Dedifferentiated amniotic fluid mesenchymal stem cell (primary cell): ENCODE data around the gene MRGPRF.

Experiments
- DNase-seq: peaks from one replicate; pipeline ENCODE4 v3.0.0-alpha.2; 2016; ENCODE audit errors: extremely low spot score

MRGPRF gene

DNA sequence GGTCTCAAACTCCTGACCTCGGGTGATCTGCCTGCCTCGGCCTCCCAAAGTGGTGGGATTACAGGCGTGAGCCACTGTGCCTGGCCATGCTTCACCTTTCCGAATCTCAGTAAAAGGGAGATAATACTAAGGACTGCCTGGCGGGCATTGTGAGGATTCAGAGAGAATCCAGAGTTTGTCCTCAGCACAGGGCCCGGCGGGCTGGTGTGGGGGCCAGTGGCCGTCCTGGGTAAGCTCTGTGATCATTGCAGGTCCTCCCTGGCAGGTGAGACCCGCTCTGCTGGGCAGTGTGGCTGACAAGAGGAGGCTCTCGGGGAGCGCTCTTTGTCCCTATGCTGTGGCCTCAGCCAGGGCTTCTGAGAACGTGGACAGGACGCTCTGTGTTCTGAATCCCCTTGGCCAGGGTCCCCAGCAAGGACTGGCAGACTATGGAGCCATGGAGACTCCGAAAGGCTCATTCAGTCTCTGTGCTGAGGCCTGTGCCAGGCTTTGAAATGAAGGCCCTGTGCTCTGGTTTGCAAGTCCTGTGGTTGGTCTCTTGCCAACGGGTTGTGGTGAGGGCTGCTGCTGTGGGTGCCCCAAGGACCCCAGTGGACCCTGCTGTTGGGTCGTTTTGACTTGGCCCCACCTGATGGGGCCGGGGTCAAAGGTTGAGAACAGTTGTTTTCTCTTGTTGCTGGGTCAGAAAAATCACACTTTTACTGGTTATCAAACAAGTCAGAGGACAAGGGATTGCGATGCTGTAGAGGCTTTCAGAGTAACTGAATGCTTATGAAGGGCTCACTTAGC lies 37.7 kb upstream of the MRGPRF start:
- DNase-seq: no peak

DNA sequence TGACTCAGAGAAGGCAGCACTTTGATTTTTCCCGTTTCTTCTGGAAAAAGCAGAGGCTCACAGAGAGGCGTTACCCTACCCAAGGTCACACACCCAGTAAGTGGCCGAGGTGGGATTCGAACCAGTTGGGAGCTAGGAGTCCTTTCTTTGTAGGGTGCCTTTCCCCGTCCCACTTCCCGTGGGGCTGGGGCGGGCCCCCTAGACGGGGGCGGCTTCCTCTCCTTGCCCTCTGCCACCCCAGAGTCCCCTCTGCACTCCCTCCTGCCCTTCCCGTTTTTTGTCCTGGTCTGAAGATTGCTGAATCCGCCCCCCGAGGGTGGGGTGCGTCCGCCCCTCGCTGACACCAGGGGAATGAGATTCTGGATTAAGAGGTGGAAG lies 36.4 kb upstream of the MRGPRF start:
- no peak for DNase-seq

DNA sequence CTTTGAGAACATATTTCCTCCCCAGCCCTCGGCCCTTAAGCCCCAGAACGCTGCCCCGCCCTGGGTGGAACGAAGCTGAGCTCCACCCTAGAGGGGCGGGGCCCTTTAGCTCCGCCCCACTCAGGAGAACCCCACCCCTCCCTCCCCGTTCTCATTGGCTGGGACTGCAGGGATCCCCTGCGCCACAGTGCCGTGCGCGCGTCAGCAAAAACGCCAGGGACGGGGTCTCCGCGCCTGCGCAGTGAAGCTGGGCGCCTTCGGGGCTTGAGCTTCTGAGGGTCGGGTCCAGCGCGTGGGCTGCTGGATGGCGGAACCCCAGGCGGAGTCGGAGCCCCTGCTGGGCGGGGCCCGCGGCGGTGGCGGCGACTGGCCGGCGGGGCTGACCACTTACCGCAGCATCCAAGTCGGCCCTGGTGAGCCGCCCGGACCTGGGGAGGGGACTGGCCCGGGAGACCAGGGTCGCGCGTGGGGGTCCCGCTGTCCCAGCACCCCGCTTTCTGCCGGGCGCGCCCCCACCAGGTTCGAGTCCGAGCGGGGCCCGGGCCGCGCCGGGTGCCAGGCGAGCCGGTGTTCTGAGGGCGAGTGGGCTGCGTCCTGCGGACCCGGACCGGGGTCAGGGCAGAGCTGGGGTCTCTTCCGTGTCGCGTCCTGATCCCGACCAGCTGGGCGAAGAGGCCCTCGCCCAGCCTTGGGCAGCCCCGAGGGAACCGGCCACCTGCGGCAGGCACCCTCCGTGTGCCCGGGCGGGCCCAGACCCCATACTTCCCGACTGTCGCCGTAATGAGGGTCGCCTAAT lies 35.8 kb upstream of the MRGPRF start, which contains the start of gene TPCN2:
TSS of gene TPCN2 (plus strand) at position 239 of the 796 bp plus-strand sequence. CDS start at position 305, 66 bp downstream.
- peak; percentile 91 for DNase-seq

DNA sequence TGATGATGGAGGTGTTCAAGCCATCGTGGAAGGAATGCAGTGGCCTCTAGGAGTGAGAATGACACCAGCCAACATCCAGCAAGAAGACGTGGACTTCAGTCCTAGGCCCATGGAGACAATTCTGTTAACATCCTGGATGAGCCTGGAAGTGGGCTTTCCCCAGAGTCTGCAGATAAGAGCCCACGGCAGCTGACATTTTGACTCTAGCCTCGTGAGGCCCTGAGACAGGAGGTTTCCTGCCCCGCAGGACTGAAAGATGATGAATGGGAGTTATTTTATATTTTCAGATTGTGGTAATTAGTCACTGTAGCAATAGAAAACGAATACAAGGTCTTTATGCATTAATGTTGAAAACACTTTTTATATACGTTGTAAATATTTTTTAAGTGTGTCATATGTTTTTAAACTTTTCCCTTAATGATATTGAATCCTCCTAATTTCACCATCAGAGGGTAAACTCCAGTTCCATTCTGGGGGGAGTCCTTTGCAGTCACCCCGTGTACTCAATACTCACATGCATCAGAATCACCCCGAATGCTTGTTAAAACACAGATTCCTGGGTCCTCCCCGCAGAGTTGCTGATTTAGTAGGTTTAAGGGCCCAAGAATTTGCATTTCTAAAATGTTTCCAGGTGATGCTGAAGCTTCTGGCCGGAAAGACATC lies 35.1 kb upstream of the MRGPRF start:
- no peak for DNase-seq

DNA sequence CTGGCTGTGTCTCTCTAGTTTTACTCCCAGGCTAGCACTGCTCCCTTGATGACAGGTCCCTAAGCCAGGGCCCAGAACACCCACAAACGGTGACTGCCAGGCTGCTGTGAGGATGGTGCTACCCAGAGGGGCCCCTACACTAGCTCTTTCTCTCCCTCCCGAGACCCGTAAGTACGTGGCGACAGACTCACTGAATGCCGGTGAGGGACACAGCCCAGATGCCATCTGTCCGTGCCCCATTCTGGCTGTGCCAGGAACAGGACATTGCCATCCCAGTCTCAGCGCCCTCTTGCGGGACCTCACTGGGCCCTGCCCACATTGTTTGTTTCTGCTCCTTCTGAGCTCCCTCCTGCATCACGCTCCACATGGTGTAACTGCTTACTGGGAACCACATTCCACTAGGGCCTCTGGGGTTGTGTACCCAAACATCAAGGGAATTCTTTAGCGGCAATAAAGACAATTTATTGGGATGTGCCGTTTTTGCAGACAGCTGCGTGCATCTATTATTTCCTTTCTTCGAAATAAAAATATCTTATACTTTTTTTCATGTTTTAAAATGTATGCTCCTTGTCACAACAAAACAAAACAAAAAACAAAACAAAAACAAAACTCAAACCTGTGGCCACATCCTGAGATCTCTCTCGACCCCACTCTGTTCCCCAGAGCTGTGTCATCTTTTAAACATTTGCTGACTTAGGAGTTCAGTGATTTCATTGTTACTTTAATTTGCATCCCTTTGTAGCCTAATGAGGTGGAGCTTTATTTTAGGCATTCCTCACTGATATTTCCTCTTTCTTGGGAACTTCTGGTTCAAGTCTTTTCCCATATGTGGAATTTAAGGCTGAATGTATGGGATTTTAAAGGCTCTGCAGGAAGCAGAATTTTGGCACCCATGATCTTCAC lies 31.3 kb upstream of the MRGPRF start:
- DNase-seq: peak; percentile 55

DNA sequence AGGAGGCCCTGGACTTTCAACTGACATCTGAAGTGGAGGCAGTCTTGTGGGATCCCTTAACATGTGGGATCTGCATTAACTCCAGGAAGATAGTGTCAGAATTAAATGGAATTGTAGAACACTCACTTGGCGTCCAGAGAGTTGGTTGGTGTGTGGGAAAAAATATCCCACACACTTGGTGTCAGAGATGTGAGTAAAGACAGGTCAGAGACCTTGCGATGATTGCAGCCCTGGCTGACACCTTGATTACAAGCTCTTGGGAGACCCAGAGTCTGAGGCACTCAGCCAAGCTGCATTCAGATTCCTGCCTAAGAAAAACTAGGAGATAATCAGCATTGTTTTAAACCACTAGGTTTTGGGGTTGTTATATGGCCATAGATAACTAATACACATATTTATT lies 28.5 kb upstream of the MRGPRF start:
- no peak for DNase-seq

DNA sequence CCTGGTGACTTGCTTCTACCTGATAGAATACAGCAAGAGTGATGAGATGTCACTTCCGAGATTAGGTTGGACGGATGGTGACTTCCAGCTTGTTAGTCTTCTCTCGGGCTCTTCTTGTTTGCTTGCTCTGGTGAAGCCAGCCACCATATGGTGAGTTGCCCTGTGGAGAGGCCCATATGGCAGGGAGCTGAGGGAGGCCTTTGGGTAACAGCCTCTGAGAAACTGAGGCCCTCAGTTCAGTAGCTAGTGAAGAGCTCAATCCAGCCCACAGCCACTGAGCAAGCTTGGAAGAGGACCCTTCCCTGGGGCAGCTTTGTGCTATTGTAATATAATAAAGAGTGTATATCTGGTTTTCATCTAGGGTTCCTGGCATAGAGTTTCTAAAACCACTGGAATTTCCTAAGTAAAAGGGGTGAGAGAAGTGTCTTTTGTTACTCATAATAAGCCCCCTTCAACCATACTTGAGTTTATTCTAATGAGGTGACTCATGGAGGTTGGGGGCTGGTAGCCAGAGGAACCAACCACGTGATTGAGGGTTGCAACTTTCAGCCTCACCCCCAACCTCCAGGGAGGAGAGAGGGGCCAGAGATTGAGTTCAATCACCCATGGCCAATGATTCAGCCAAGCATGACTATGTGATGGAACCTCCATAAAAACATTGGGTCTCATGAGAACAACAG lies 27.7 kb upstream of the MRGPRF start:
- DNase-seq: no peak

DNA sequence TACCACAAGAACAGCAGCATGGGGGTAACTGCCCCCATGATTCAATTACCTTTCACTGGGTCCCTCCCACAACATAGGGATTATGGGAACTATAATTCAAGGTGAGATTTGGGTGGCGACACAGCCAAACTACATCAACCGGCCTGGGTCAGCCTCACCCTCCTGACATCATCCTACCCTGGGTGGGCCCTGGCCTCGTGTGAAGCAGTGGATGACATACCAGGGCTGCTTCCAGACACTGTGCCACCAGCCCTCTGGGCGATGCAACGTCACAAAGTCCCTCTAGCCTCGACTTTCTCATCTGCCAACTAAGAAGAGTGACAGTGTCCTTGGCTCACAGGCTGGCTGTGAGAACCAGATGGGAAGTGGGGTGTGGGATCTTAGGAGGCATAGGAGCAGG lies 27.0 kb upstream of the MRGPRF start:
- DNase-seq: no peak

DNA sequence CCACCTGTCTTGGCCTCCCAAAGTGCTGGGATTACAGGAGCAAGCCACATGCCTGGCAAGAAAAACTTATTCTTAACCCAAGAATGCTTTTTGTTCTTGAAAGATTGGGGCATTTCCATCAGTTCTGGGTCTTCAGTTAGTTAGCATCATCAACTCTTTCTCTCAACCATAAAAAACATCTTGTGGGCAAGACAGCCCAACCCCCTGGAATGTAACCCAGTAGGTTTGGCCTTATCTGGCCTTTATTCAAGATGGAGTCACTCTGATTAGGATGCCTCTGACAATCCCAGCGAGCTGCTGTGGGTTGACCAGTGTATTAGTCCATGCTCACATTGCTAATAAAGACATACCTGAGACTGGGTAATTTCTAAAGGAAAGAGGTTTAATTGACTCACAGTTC lies 26.5 kb upstream of the MRGPRF start:
- DNase-seq: no peak

DNA sequence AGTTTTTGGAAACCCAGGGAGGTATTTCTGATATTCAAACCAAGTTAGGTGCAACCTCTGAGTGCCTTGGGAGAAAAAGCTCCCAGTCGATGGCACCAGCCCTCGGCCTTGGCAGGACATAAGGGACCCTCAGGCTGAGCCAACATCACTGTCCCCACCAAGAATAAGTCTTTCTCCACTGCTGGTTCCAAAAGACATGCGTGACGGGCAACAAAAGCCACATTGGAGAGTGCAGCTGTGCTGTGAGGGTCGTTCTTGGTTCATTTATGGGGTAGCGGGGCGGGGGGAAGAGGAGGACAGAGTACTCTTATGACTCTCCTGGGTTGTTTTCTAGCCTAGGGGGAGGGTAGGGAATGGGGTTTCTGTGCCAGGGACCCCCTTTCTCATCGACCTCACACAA lies 24.5 kb upstream of the MRGPRF start:
- DNase-seq: no peak

DNA sequence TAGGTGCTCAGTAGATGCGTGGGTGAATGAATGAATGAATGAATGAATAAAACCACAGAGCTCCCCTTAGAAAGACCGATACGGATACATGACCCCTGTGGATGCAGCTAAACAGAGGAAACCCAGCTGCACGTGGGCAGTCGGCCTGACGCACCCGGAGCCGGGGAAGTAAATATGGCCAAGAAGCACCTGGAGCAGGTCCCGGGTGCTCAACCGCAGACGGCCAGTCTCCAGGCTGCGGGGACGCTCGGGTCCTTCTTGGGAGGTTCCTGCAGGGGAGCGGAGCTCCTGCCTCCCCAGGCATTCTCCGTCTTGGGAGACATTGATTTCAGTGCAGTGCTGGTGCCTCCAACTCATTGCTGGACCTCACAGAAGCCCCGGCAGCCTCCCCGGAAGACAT lies 24.0 kb upstream of the MRGPRF start:
- DNase-seq: no peak

DNA sequence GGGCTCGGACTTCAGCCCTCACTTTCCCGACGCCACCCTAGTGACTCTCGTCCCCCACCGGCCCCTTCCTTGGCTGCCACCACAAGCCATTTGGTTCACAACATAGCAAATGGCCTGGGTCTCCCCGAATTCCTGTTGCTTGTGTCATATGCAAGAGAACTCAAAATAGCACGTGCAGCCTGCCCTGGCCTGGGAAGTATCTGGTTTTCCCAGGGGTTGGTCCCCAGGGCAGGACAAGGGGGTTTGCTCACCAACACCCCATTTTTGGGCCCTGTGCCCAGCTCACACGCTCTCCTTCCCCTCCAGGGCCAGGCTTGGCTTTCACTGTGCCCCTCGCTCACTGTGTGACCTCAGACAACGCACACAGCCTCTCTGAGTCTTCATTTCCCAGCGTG lies 22.9 kb upstream of the MRGPRF start:
- DNase-seq: no peak

DNA sequence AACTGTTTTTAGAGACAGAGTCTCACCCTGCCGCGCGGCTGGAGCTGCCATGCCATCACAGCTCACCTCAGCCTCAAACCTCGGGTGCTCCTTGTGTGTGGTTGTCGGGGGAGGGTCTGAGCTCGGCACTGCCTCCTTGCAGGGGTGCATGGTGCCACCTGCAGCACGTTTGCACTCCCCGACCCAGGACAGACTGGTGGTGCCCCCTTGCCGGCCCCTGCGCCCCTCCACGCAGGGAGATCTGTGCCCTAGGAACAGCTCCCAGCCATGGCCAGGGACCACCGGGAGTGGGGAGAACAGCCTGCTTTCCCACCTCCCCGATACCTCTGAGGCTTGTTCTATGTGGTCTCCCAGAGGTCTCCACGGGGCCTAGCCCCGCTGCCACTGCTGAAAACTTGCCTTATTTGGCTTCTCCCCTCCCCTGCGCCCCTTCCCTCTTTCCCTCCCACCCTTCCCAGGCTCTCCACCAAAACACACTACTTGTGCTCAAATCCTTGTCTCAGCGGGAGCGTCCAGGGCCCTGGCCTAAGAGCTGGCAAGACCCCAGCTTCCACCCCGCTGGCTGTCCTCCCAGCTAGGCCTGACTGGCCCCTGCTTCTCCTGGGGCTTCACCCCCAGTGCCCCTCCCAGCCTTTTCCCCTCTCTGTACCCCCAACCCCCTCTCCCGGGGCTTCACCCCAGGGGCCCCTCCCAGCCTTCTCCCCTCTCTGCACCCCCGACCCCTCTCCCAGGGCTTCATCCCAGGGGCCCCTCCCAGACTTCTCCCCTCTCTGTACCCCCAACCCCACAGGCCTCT lies 22.3 kb upstream of the MRGPRF start:
- no peak for DNase-seq

DNA sequence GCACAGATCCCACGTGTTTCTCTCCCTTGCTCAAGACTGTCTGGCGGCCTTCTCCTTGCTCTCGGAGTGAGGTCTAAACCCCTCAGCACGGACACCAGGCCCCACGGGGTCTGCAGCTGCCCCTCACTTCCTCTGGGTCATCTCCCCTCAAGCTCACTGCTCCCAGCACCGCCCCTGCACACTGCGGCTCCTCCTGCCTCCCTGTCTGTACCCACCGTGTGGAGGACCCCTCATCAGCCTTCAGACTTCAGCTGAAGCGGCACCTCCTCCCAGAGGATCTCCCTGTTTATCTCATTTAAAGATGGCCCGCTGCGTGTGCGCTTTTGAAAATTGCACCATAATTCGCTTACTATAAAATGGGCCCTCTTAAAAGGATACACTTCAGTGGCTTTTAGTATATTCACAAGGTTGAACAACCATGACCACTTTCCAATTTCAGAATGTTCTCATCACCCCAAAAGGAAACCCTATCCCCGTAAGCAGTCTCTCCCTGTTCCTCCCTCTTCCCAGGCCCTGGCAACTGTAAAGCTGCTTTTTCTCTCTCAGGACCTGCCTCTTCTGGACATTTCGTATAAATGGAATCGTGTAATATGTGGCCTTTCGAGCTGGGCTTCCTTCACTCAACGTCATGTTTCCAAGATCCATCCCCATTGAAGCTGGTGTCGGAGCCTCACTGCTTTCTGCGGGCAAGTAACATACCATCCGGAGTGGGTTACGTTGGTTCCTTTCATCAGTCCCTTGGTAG lies 21.2 kb upstream of the MRGPRF start:
- no peak for DNase-seq

DNA sequence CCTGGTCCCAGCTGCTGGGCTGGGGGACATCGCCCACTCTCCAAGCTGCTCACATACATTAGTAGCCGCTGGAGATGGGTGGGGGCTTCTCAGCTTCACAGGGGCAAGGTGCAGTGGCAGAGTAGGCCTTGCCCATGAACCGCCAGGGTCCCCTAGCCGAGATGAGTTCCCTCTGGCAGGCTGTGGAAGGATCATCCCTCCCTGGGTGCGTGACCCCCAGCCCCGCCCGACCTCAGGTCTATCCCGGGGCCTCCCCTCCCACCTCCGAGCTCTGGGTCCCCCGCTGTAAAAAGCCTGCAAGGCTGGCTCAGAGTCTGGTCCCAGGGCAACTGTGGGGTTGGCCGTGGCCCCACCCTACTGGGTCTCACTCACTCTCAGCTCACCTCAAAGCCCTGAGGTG lies 20.4 kb upstream of the MRGPRF start:
- DNase-seq: no peak

DNA sequence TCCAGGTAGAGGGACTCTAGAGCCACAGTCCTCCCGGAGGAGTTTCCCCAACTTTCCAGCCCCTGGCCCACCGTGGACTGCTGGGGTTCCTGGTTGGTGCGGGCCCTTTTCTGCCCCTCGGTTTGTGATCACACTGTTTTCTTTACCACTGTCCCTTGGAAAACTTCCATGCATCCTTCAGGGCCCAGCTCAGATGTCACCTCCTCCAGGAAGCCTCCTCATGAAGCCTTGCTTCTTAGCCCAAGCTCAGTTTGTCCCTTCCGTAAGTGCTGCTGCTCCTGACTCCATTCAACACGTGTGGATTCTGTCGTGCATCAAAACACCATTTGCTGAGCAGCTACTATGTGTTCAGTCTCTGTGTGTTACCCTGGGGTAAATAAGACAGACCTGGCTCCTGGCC lies 19.8 kb upstream of the MRGPRF start:
- DNase-seq: no peak

DNA sequence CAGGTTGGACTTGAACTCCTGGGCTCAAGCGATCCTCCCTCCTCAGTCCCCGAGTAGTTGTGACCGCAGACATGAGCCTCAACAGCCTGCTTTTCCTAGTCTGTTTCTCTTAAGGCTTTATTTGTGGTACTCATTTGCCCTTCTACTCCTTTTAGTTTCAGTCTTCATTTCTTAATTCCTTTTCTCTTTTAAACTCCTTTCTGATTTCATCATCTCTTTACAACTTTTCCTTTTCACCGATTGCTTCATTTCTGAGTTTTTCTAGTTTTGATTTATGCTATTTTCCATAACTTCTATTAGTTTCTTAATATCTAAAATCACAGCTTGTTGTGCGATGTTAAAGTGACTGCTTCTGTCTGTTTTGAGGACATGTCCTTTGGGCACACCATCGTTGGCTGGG lies 17.3 kb upstream of the MRGPRF start:
- no peak for DNase-seq

DNA sequence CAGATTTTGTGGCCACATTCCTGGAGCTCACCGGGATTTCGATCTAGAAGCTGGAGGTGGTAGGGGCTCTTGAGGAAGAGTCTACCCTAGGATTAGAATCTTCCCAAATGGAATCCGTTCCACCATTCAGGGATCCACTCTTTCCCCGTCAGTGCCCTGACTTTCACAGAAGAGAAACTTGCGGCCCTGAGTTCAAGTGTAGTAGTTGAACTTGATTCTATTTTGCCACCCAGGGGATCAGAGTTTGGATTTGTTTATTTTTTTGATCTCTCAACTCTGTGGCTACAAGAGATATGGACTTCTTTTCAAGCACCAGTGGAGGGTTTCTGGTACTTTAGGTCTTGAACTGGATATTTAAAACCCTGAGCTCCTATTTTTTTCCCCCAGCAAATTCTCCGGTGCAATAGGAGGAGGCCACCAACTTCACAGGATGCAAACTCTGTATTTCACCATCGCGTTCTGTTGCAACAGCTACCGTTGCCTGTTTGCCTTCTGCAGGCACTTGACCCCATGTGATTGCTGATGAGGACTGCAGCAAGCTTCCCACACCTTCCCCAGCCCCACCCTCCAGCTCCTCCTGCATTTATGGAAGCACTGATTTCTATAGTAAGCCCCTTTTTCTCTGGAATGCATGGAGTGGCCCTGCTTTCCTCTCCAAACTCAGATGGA lies 14.8 kb upstream of the MRGPRF start:
- DNase-seq: no peak

DNA sequence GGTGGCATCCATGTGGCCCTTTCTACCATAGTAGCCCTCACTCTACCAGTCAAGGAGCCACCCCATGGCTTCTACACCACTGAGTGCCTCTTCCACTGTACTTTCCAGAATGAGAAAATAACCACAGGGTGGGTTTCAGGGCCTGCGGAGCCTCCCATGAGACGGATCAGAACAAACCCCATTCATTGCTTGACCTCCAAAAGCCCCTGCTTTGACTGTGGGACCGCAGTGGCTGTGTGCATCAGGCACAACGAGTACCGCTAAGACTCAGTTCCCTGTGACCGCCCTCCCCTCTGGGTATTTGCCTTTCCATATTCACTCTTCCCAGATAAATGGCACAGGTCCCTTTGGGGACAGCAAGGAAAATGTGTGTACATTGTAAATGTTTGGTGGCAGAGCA lies 11.5 kb upstream of the MRGPRF start:
- DNase-seq: no peak
